H1 (cell line): ENCODE measurements around the gene HMCES. TPM values are rescaled to one million over a fixed set of nuclear protein-coding genes. Genes with fewer than 3 reads are reported as not detected.

Experiments used
- CTCF ChIA-PET: fragments of 300-600 bp; sonication (Branson Sonifier 250); formaldehyde crosslinking; loops from one replicate; lab custom pipeline; 2021; ENCODE audit not compliant: partially characterized antibody; lab: Charles Lee
- POLR2A ChIA-PET: fragments of 300-600 bp; sonication (Branson Sonifier 250); formaldehyde crosslinking; loops from one replicate; lab custom pipeline; 2021; ENCODE audit warnings: inconsistent platforms; ENCODE audit not compliant: partially characterized antibody; lab: Charles Lee
- DNase-seq, 2 experiments: peaks; one replicate each; pipeline versions ENCODE4 v3.0.0 to v3.0.0-alpha.2; 2010 to 2022; ENCODE audit warnings: low spot score in 2 of 2, low read depth in 1 of 2, mixed read lengths in 1 of 2
- FAIRE-seq: peaks from 2 replicates; lab custom pipeline; 2011; peaks lifted over from hg19 to GRCh38; lab: Jason Lieb, UNC
- H2AFZ ChIP-seq: 2 replicates; pipeline ENCODE4 v1.8.1; 2012; ENCODE audit warnings: low read length, inconsistent platforms
- H2AK5ac ChIP-seq: 2 replicates; pipeline ENCODE4 v1.6.1; 2013; ENCODE audit warnings: low read depth, low read length
- H2BK120ac ChIP-seq: replicated peaks from 2 replicates; pipeline ENCODE3; 2013; ENCODE audit warnings: low read depth, low read length, inconsistent platforms
- H2BK12ac ChIP-seq: 2 replicates; pipeline ENCODE4 v1.6.1; 2013; ENCODE audit warnings: low read depth, low read length
- H2BK15ac ChIP-seq: 2 replicates; pipeline ENCODE4 v1.6.1; 2013; ENCODE audit warnings: low read length
- H2BK20ac ChIP-seq: 2 replicates; pipeline ENCODE4 v1.6.1; 2013; ENCODE audit warnings: low read length
- H2BK5ac ChIP-seq: 2 replicates; pipeline ENCODE4 v1.6.1; 2013; ENCODE audit warnings: low read depth, low read length
- H3K14ac ChIP-seq: 2 replicates; pipeline ENCODE4 v1.6.1; 2013; ENCODE audit warnings: inconsistent platforms; ENCODE audit not compliant: insufficient read length
- H3K18ac ChIP-seq: 2 replicates; pipeline ENCODE4 v1.6.1; 2013; ENCODE audit warnings: low read length; ENCODE audit errors: extremely low read depth
- H3K23ac ChIP-seq: 2 replicates; pipeline ENCODE4 v1.6.1; 2013; ENCODE audit warnings: inconsistent platforms; ENCODE audit not compliant: insufficient read length
- H3K23me2 ChIP-seq: 2 replicates; pipeline ENCODE4 v1.6.1; 2013; ENCODE audit warnings: low read depth, low read length
- H3K27ac ChIP-seq: 2 replicates; pipeline ENCODE4 v1.6.1; 2011; ENCODE audit warnings: low read depth, low read length, inconsistent platforms
- H3K27me3 ChIP-seq, 4 experiments: replicated peaks in 1 of 4; 1 replicate in 1 of 4; 2 replicates in 3 of 4; pipeline versions ENCODE4 v1.6.1 to v1.8.1; 2011 to 2013; ENCODE audit warnings: low read length in 3 of 4, mild to moderate bottlenecking in 3 of 4, inconsistent platforms in 2 of 4, mixed read lengths in 2 of 4, moderate library complexity in 1 of 4; ENCODE audit not compliant: control insufficient read depth in 3 of 4, insufficient read depth in 3 of 4; ENCODE audit errors: extremely low read depth in 1 of 4
- H3K36me3 ChIP-seq, 4 experiments: 2 replicates each; pipeline versions ENCODE4 v1.6.1 to v1.8.1; 2011 to 2013; ENCODE audit warnings: mild to moderate bottlenecking in 4 of 4, low read length in 3 of 4, moderate library complexity in 2 of 4, control low read depth in 1 of 4, inconsistent platforms in 1 of 4; ENCODE audit not compliant: insufficient read depth in 4 of 4, control insufficient read depth in 2 of 4
- H3K4ac ChIP-seq: replicated peaks from 2 replicates; pipeline ENCODE3; 2013; ENCODE audit warnings: low read length, low read depth, mixed read lengths, inconsistent platforms; ENCODE audit not compliant: insufficient read length
- H3K4me1 ChIP-seq, 4 experiments: replicated peaks in 1 of 4; 1 replicate in 1 of 4; 2 replicates in 3 of 4; pipeline versions ENCODE4 v1.6.1 to v1.8.1; 2011 to 2013; ENCODE audit warnings: low read length in 3 of 4, inconsistent platforms in 2 of 4, mixed read lengths in 1 of 4; ENCODE audit not compliant: insufficient read depth in 4 of 4, control insufficient read depth in 3 of 4
- H3K4me2 ChIP-seq, 2 experiments: 2 replicates each; pipeline versions ENCODE4 v1.6.1 to v1.8.1; 2011 to 2013; ENCODE audit warnings: low read depth in 2 of 2, low read length in 2 of 2, control low read depth in 1 of 2, inconsistent platforms in 1 of 2, mild to moderate bottlenecking in 1 of 2; ENCODE audit not compliant: insufficient read depth in 1 of 2
- H3K4me3 ChIP-seq, 4 experiments: fragments of 200-600, 300-600 bp in 1 of 4; sonication (generic), shearing (Covaris generic), sonication (Bioruptor Twin) in 1 of 4; 2 replicates each; pipeline versions ENCODE4 v1.5.1 to v1.8.1; 2011 to 2016; ENCODE audit warnings: low read length in 4 of 4, low read depth in 3 of 4, control low read depth in 2 of 4, inconsistent platforms in 2 of 4, mild to moderate bottlenecking in 2 of 4, mixed read lengths in 1 of 4, moderate library complexity in 1 of 4; ENCODE audit not compliant: insufficient read depth in 2 of 4; ENCODE audit errors: extremely low read depth in 1 of 4
- H3K56ac ChIP-seq: replicated peaks from 2 replicates; pipeline ENCODE3; 2013; ENCODE audit warnings: low read depth, mild to moderate bottlenecking, mixed read lengths, low read length, inconsistent platforms; ENCODE audit not compliant: insufficient read length
- H3K79me1 ChIP-seq: 2 replicates; pipeline ENCODE4 v1.6.1; 2013; ENCODE audit warnings: low read depth, low read length, control low read depth
- H3K79me2 ChIP-seq, 2 experiments: 2 replicates each; pipeline versions ENCODE4 v1.6.1 to v1.8.1; 2012 to 2013; ENCODE audit warnings: low read length in 2 of 2, mild to moderate bottlenecking in 2 of 2, inconsistent platforms in 1 of 2; ENCODE audit not compliant: insufficient read depth in 2 of 2, control insufficient read depth in 1 of 2
- H3K9ac ChIP-seq, 4 experiments: replicated peaks in 1 of 4; 1 replicate in 1 of 4; 2 replicates in 3 of 4; pipeline versions ENCODE4 v1.6.1 to v1.8.1; 2011 to 2013; ENCODE audit warnings: low read depth in 3 of 4, low read length in 3 of 4, control low read depth in 2 of 4, mild to moderate bottlenecking in 2 of 4, moderate library complexity in 2 of 4, inconsistent platforms in 1 of 4; ENCODE audit errors: extremely low read depth in 1 of 4
- H3K9me3 ChIP-seq, 2 experiments: 2 replicates each; pipeline versions ENCODE4 v1.6.1 to v1.8.1; 2012 to 2013; ENCODE audit warnings: mild to moderate bottlenecking in 2 of 2, moderate library complexity in 2 of 2, control low read depth in 1 of 2, inconsistent platforms in 1 of 2, low read depth in 1 of 2, low read length in 1 of 2, mixed read lengths in 1 of 2; ENCODE audit not compliant: insufficient read depth in 2 of 2
- H4K20me1 ChIP-seq, 2 experiments: replicated peaks in 1 of 2; 2 replicates each; pipeline versions ENCODE3 to v1.8.1; 2011 to 2013; ENCODE audit warnings: inconsistent platforms in 2 of 2, low read length in 2 of 2, mild to moderate bottlenecking in 1 of 2; ENCODE audit not compliant: insufficient read depth in 2 of 2, control insufficient read depth in 1 of 2
- H4K5ac ChIP-seq: 2 replicates; pipeline ENCODE4 v1.6.1; 2013; ENCODE audit warnings: low read length, low read depth, mixed read lengths, inconsistent platforms; ENCODE audit not compliant: insufficient read length
- H4K8ac ChIP-seq: 2 replicates; pipeline ENCODE4 v1.8.0; 2013; ENCODE audit warnings: mild to moderate bottlenecking, moderate library complexity, low read length, inconsistent platforms; ENCODE audit not compliant: insufficient read depth; ENCODE audit errors: extremely low read depth
- H4K91ac ChIP-seq: replicated peaks from 2 replicates; pipeline ENCODE3; 2013; ENCODE audit warnings: low read length, mixed read lengths, inconsistent platforms; ENCODE audit not compliant: insufficient read length
- ASH2L ChIP-seq: fragments of 200-600, 300-600 bp; sonication (generic); IDR thresholded peaks from one replicate; pipeline ENCODE4 v1.7.1; 2017; ENCODE audit warnings: low read length
- SP1 ChIP-seq: IDR thresholded peaks from 2 replicates; pipeline ENCODE4 v1.6.1; 2011; ENCODE audit warnings: low read depth, low read length
- TCF12 ChIP-seq: IDR thresholded peaks from 2 replicates; pipeline ENCODE4 v1.6.1; 2011; ENCODE audit warnings: low read depth, mild to moderate bottlenecking, low read length
- WGBS, 2 experiments: shearing (Covaris generic) in 1 of 2; methylation state at CpG; one replicate each; pipeline versions ENCODE4 v1.1.6 to v1.1.7; 2013 to 2015; ENCODE audit warnings: low lambda C conversion rate in 2 of 2, mixed read lengths in 2 of 2, inconsistent platforms in 1 of 2, low coverage in 1 of 2, missing lambda C conversion rate in 1 of 2; ENCODE audit not compliant: insufficient replicate concordance in 2 of 2, insufficient coverage in 1 of 2, insufficient read length in 1 of 2; ENCODE audit errors: extremely low coverage in 1 of 2, missing lambda C conversion rate in 1 of 2; 5-methylcytosine and 5-hydroxymethylcytosine counted together
- polyA plus RNA-seq, 7 experiments: library from polyadenylated mRNA; depleted of rRNA in 3 of 7; stranded (reverse) in 5 of 7; unstranded in 2 of 7; fragments of >200 nt in 5 of 7; fragments of 200-250 nt in 2 of 7; gene quantifications; 1 replicate in 5 of 7; 2 replicates in 1 of 7; 4 replicates in 1 of 7; pipeline versions ENCODE4 v1.2.1 to v1.2.3, GENCODE V29; 2011 to 2013; ENCODE audit warnings: missing spikeins in 2 of 7, mixed read lengths in 2 of 7
- total RNA-seq: library from RNA; stranded (reverse); fragmentation: NEBNext Ultra II Directional; extraction: Animal tissue kit (Norgen Biotek cat#: 25700); gene quantifications from 2 replicates; pipeline ENCODE4 v1.2.1, GENCODE V29; 2021

The HMCES gene
- total and polyA plus RNA-seq, 2 of the 8 experiments (the other 6 are each of a cell fraction or from before 2014, with no cell fraction given): 27.6 to 49.5 TPM

DNA sequence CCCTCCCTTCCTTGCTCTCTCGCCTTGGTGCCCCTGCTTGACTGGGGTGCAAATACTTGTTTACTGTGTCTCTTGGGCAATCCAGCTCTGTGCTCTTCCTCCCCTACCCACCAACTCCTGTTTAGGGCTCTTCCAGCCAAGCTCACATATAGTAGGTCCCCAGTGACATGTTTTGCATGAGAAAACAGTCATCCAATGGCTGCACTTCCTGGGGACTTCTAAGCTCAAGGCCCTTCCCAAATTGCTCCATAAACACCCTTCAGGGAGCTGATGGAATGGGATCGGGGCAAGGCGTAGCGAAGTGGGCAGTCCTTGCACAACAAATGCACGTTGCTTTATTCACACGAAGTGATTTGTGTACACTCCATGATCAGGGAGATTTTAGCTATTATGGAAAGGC lies 38.7 kb upstream of the HMCES start:
- no peak overlapping the region for H3K56ac ChIP-seq
- H3K4me2 ChIP-seq: no peak overlapping the region
- no peak overlapping the region for H4K8ac ChIP-seq
- H3K4ac ChIP-seq: no peak overlapping the region
- no peak overlapping the region for H2BK20ac ChIP-seq
- POLR2A ChIA-PET: interaction anchor here (1.3 to 4.9 kb wide), 6 partner anchors 10 to 121 kb away, joined by 4 to 26 read pairs (median 7); partner anchors contain the start of genes CNBP and COPG1
- no peak overlapping the region for H3K9ac ChIP-seq
- H3K14ac ChIP-seq: no peak overlapping the region
- H3K9me3 ChIP-seq: no peaks in the 10 kb centered on the region
- H4K91ac ChIP-seq: no peak overlapping the region
- no peak overlapping the region for H3K27ac ChIP-seq
- no peaks in the 10 kb centered on the region for H3K79me2 ChIP-seq
- no peaks in the 10 kb centered on the region for H3K36me3 ChIP-seq
- H2AK5ac ChIP-seq: no peak overlapping the region
- H3K4me3 ChIP-seq: no peak overlapping the region
- H3K23ac ChIP-seq: no peak overlapping the region
- peak overlapping the region; percentile 64 for H2AFZ ChIP-seq
- no peak overlapping the region for H2BK120ac ChIP-seq
- TF ChIP-seq TCF12: no peak
- TF ChIP-seq SP1: no peak
- TF ChIP-seq ASH2L: no peak
- no peak overlapping the region for H2BK15ac ChIP-seq
- 85% methylated on average over 6 of the region's 6 CpGs; no CpG with 5 or more reads in 1 of the 2 experiments for WGBS, 2 experiments
- H3K18ac ChIP-seq: no peak overlapping the region
- no peaks in the 10 kb centered on the region for H3K79me1 ChIP-seq
- DNase-seq: no peak
- H2BK12ac ChIP-seq: no peak overlapping the region
- no peak for FAIRE-seq
- H4K20me1 ChIP-seq: no peaks in the 10 kb centered on the region
- H3K23me2 ChIP-seq: no peaks in the 10 kb centered on the region
- CTCF ChIA-PET: interaction anchor here (0.5 to 1.9 kb wide), 9 partner anchors 9 to 305 kb away, joined by 3 to 7 read pairs (median 4); no protein-coding TSS in a partner anchor
- no peaks in the 10 kb centered on the region for H3K27me3 ChIP-seq
- H2BK5ac ChIP-seq: no peak overlapping the region
- peaks cover 0 to 5% (median 1%) of the 10 kb centered on the region in 4 experiments; a peak in 4 of 7 replicates for H3K4me1 ChIP-seq
- H4K5ac ChIP-seq: no peak overlapping the region
